Activated naive CD4-positive, alpha-beta T cell treated with anti-CD3 and anti-CD28 coated beads, Interleukin-2, amount 50 U/mL, for 24 hours (primary cell): Measurements from ENCODE around the gene MILR1.
A peak's percentile ranks its signal among the peaks of the same experiment; 100 is the strongest.

Source experiments
- H3K27ac Mint-ChIP-seq: one replicate; pipeline ENCODE4 v1.8.0; 2021; ENCODE audit warnings: mild to moderate bottlenecking, mixed read lengths
- H3K27me3 Mint-ChIP-seq: one replicate; pipeline ENCODE4 v1.8.0; 2021; ENCODE audit warnings: mixed read lengths
- H3K36me3 Mint-ChIP-seq: one replicate; pipeline ENCODE4 v1.8.0; 2021; ENCODE audit warnings: mixed read lengths
- H3K4me1 Mint-ChIP-seq: one replicate; pipeline ENCODE4 v1.8.0; 2021; ENCODE audit warnings: mixed read lengths
- H3K4me3 Mint-ChIP-seq: one replicate; pipeline ENCODE4 v1.8.0; 2021; ENCODE audit warnings: mild to moderate bottlenecking, mixed read lengths
- H3K9me3 Mint-ChIP-seq: one replicate; pipeline ENCODE4 v1.8.0; 2021; ENCODE audit warnings: mixed read lengths

MILR1 gene, protein sequence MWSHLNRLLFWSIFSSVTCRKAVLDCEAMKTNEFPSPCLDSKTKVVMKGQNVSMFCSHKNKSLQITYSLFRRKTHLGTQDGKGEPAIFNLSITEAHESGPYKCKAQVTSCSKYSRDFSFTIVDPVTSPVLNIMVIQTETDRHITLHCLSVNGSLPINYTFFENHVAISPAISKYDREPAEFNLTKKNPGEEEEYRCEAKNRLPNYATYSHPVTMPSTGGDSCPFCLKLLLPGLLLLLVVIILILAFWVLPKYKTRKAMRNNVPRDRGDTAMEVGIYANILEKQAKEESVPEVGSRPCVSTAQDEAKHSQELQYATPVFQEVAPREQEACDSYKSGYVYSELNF

DNA sequence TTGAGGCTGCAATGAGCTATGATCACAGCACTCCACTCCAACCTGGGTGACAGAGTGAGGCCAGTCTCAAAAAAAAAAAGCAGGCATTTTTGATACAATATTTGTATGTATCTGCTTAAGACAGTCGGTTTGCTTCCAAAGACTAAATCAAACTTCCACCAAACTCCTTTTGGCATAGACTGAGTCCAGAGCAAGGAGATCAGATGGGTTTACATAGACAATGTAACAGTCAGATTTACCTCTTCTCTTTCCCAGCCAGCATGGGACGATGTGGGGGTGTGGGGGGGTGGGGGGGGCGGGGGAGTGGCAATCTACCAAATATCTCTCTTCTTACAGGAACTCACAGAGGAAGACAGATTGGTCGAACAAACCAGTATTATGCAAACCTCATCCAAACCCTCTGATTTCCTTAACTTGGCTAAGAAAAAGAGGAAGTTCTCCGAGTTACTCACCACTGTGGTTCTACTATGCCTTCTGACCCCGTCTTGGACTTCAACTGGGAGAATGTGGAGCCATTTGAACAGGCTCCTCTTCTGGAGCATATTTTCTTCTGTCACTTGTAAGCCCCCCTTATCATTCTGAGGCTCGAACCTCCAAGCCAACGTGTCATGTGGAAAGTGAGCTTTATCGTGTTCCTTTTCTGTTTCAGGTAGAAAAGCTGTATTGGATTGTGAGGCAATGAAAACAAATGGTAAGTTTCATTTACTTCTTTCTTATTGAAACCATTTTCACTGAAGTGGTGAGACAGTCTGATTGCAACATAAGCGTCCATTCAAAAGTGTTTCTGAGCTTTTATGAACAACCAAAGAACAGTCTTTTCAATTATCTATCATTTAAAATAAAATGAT lies at the start of gene MILR1:
Gene MILR1 (plus strand): TSS at position 451 of the 848 bp plus-strand sequence. CDS start 54 bp downstream, at position 505.
- peaks cover 7% of the 10 kb centered on the region for H3K4me1 Mint-ChIP-seq
- H3K4me3 Mint-ChIP-seq: no peak within 1 kb of the TSS
- no peak within 1 kb of the TSS for H3K27ac Mint-ChIP-seq

DNA sequence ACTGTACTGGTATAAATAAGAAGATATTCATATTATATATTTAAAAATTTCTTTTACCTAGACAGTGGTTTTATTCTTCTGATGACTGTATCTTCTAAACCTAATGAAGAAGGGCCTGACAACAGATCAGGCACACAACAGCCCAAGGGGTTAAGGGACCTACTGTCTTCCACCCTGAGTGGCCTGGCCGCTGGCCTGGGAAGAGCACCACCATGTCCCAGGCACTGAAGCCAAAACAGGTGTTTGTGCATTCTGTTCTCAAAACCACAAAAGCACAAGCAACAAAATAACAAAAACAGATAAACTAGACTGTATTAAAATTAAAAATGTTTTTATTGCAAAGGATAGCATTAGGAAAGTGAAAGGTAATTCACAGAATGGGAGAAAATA lies 49.2 kb upstream of the MILR1 start:
- no peak overlapping the region for H3K27ac Mint-ChIP-seq

More for the DNA sequence above, at the start of gene MILR1:
- H3K36me3 Mint-ChIP-seq: no peaks in the 10 kb centered on the region
- no peaks in the 10 kb centered on the region for H3K27me3 Mint-ChIP-seq
- H3K9me3 Mint-ChIP-seq: no peaks in the 10 kb centered on the region

DNA sequence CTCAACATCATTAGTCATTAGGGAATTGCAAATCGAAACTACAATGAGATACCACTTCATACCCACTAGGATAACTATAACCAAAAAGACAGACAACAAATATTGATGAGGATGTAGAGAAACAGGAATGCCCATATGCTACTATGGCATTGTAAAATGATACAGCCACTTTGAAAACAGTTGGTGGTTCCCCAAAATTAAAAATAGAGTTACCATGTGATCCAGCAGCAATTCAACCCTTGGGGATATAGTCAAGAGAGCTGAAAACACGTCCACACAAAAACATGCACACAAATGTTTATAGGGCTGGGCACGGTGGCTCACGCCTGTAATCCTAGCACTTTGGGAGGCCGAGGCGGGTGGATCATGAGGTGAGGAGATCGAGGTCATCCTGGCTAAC lies 48.3 kb upstream of the MILR1 start:
- peaks cover 27% of the 10 kb centered on the region for H3K4me1 Mint-ChIP-seq
- H3K27me3 Mint-ChIP-seq: no peaks in the 10 kb centered on the region
- no peak overlapping the region for H3K27ac Mint-ChIP-seq
- H3K4me3 Mint-ChIP-seq: no peak overlapping the region
- no peaks in the 10 kb centered on the region for H3K36me3 Mint-ChIP-seq
- no peaks in the 10 kb centered on the region for H3K9me3 Mint-ChIP-seq

More for the DNA sequence above, 49.2 kb upstream of the MILR1 start:
- H3K27me3 Mint-ChIP-seq: no peaks in the 10 kb centered on the region
- H3K4me3 Mint-ChIP-seq: no peak overlapping the region
- H3K9me3 Mint-ChIP-seq: no peaks in the 10 kb centered on the region
- H3K4me1 Mint-ChIP-seq: peaks cover 30% of the 10 kb centered on the region
- H3K36me3 Mint-ChIP-seq: no peaks in the 10 kb centered on the region

DNA sequence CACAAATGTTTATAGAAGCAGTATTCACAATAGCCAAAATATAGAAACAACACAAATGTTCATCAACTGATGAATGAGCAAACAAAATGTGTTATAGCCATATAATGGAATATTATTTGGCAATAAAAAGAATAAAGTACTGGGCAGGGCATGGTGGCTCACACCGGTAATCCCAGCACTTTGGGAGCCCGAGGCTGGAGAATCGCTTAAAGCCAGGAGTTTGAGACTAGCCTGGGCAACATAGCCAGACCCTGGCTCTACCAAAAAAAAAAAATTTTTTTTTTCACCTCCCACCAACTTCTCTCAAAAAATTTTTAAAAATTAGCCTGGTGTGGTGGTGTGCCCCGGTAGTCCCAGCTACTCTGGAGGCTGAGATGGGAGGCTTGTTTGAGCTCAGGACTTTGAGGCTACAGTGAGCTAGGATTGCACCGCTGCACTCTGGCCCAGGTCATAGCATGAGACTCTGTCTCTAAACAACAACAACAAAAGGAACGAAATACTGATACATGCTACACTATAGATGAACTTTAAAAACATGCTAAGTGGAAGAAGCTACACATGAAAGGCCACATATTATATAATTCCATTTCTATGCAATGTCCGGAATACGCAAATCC lies 47.6 kb upstream of the MILR1 start:
- no peaks in the 10 kb centered on the region for H3K9me3 Mint-ChIP-seq
- no peaks in the 10 kb centered on the region for H3K36me3 Mint-ChIP-seq
- H3K4me1 Mint-ChIP-seq: peaks cover 20% of the 10 kb centered on the region
- no peak overlapping the region for H3K27ac Mint-ChIP-seq
- no peak overlapping the region for H3K4me3 Mint-ChIP-seq
- H3K27me3 Mint-ChIP-seq: no peaks in the 10 kb centered on the region

DNA sequence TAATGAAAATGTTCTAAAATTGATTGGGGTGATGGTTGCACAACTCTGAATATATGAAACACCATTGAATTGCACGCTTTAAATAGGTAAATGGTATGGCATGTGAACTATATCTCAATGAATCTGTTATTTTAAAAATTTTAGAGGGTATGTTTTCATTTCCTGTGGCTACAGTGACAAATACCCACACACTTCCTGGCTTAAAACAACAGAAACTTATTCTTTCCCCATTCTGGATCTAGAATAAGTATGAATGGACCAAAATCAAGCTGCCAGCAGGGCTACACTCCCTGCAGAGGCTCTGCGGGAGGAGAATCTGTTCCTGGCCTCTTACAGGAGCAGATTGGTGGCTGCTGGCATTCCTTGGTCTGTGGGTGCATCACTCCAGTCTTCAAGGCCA lies 47.0 kb upstream of the MILR1 start:
- Mint-ChIP-seq H3K27me3 (no peaks in the 10 kb centered on the region), H3K36me3 (no peaks in the 10 kb centered on the region), H3K4me1 (peaks cover 19% of the 10 kb centered on the region), H3K27ac (no peak overlapping the region), H3K4me3 (no peak overlapping the region), H3K9me3 (no peaks in the 10 kb centered on the region)

DNA sequence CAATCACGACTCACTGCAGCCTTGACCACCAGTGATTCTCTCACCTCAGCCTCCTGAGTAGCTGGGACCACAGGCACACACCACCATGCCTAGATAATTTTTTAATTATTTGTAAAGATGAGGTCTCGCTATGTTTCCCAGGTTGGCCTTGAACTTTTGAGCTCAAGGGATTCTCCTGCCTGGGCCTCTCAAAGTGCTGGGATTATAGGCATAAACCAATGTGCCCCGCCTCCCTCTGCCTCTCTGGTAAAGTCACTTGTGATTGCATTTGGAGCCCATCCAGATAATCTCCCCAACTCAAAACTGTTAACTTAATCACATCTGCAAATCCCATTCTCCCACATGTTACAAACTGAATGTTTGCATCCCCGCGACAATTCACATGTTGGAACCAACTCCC lies 46.4 kb upstream of the MILR1 start:
- H3K27me3 Mint-ChIP-seq: no peaks in the 10 kb centered on the region
- peak overlapping the region; percentile 4 for H3K27ac Mint-ChIP-seq
- no peak overlapping the region for H3K4me3 Mint-ChIP-seq
- no peaks in the 10 kb centered on the region for H3K9me3 Mint-ChIP-seq
- H3K4me1 Mint-ChIP-seq: peaks cover 19% of the 10 kb centered on the region
- H3K36me3 Mint-ChIP-seq: no peaks in the 10 kb centered on the region

DNA sequence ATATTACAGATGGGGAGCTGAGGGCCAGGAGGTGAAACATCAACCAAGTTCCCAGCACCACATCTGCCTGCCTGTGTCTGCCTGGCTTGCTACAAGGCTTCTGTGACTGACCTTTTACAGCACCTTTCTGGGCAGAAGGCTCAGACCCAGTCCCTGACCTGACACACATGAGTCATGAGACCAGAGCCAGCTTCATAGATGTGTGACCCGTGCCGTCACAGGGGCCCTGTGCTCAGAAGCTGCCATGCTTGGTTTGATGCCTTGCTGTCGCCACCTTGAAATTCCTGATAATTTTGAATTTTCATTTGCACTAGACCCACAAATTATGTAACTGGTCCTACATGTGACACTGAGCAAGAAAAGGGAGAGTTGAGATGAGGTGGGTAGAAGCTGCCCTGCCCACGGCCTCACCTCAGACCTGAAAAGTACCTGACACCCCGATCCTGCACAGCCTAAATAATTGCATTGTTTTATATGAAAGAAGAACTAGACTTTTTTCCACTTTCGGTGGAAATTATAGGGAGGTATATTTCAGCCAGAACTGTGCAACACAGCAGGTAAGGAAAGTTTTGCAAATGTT lies 44.9 kb upstream of the MILR1 start:
- Mint-ChIP-seq H3K27ac (no peak overlapping the region), H3K9me3 (no peaks in the 10 kb centered on the region), H3K4me3 (no peak overlapping the region), H3K4me1 (peaks cover 12% of the 10 kb centered on the region), H3K27me3 (no peaks in the 10 kb centered on the region), H3K36me3 (no peaks in the 10 kb centered on the region)

DNA sequence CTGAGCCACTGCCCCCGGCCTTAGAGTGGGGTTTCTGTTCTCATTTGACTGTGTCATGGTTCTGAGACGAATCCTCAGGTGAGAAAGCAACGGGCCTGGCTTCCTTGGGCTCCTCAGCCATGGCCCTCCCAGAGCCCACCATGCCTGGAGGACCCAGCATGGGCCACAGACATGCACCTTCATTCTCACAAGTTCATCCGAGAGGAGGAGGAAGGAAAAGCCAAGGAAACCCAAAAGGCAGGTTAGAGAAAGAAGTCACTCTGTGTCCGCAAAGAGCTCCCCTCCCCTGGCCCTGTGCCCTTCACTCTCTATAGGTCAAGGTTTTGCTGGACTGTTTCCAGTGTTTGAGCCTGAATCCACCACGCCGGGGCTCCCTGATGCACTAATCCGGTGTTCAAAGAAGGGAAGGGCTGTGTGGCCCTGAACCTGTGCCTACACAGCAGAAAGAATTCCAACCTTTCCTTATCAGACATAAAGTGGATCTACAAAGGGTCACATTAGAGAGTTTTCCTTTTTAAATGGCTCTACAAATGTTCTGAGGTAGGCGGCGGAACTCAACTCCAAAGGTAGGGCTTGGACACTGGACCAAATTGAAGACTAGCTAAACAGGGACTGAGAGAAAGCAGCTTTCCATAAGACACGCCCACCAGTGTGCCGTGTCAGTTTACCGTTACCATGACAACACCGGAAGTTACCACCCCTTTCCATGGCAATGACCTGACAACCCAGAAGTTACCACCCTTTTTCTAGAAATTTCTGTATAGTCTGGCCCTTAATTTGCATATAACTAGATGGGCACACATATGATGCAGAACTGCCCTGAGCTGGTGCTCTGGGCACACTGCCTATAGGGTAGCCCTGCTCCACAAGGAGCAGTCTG lies 42.4 kb upstream of the MILR1 start:
- H3K4me3 Mint-ChIP-seq: no peak overlapping the region

DNA sequence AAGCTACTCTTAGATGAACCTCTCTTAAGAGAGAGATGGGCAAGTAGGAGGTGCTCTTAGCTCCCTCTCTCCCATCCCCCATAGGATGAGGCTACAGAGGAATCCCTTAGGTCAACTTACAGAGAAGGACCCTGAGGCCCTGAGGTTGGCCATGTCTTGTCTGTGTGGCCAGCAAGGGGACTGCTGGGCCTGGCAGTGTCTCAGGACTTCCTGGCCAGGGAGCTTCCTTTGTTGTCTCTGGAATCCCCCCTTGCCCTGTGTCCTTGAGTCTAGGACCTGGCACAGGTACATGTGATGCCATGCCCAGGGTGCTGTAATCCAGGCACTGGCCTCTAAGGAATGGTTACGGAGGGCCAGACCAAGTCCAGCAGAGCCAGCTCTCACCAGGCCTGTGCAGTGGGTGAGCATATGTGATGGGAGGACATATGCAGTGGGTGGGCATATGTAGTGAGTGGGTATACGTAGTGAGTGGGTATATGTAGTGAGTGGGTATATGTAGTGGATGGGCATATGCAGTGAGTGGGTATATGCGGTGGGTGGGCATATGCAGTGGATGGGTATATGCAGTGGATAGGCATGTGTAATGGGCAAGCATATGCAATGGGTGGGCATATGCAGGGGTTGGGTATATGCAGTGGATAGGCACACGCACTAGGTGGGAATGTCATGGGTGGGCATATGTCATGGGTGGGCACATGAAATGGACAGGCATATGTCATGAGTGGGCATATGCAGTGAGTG lies 38.0 kb upstream of the MILR1 start:
- Mint-ChIP-seq H3K4me1 (peaks cover 14% of the 10 kb centered on the region), H3K36me3 (no peaks in the 10 kb centered on the region), H3K27me3 (no peaks in the 10 kb centered on the region), H3K4me3 (no peak overlapping the region), H3K9me3 (no peaks in the 10 kb centered on the region), H3K27ac (no peak overlapping the region)

More for the DNA sequence above, 42.4 kb upstream of the MILR1 start:
- Mint-ChIP-seq H3K27me3 (no peaks in the 10 kb centered on the region), H3K27ac (no peak overlapping the region), H3K9me3 (no peaks in the 10 kb centered on the region), H3K36me3 (no peaks in the 10 kb centered on the region), H3K4me1 (peaks cover 6% of the 10 kb centered on the region)

DNA sequence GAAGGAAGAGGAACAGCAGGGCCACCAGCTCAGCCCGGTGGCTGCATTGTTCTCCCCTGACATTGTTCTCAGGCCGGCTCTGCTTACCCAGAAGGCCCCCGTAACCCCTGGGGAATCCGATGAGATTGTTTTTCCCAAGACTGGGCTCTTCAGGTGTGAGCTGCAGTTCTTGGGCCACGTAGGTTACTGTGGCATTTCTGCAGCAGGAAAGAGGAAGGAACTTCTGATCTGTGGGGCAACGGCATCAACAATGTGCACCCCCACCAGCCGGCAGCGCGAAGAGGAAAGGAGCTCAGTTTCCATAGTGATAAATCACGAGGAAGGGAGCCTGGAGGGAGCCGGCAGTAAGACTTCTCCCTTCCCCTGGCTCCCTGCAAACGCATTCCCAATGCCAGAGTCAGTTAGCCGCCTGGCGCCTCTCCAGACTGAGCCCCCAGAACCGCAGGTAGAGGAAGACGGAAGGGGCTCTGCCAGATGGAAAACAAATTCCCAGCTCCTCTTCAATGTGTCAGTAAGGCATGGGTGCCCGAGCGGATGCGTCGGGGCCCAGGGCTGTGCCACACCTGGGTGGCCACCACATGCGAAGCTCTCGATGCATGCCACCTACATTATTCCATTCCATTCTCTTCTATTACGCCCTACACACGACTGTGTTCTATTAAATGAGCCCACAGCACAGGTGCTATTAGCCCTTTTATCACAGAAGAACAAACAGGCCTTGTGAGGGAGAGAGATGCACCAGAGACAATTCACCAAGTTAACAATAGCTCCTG lies 36.7 kb upstream of the MILR1 start:
- H3K4me1 Mint-ChIP-seq: peaks cover 14% of the 10 kb centered on the region
- peak overlapping the region; percentile 57 for H3K4me3 Mint-ChIP-seq
- H3K27ac Mint-ChIP-seq: no peak overlapping the region
- no peaks in the 10 kb centered on the region for H3K27me3 Mint-ChIP-seq
- no peaks in the 10 kb centered on the region for H3K9me3 Mint-ChIP-seq
- H3K36me3 Mint-ChIP-seq: no peaks in the 10 kb centered on the region

DNA sequence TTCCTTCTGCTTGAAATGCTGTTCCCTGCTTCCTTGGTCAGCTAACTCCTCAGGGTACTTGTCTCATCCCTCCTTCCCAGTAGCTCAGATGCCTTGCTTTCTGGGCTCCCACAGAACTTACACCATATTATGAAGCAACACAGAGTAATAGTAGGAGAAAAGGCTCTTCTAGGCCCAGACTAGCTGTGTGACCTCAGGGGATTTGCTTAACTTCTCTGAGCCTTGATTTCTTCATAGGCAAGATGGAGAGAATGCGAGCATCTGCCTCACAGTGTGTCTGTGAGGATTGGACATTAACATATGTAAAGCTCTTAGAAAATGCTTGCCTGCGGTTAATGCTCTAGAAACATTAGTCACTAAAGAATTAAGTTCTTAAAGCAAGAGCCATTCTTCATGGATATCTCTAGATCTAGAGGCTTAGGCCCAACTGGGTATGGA lies 36.0 kb upstream of the MILR1 start:
- H3K27me3 Mint-ChIP-seq: no peaks in the 10 kb centered on the region
- H3K4me3 Mint-ChIP-seq: no peak overlapping the region
- H3K4me1 Mint-ChIP-seq: peaks cover 14% of the 10 kb centered on the region
- H3K9me3 Mint-ChIP-seq: no peaks in the 10 kb centered on the region
- H3K27ac Mint-ChIP-seq: peak overlapping the region; percentile 20
- H3K36me3 Mint-ChIP-seq: no peaks in the 10 kb centered on the region

DNA sequence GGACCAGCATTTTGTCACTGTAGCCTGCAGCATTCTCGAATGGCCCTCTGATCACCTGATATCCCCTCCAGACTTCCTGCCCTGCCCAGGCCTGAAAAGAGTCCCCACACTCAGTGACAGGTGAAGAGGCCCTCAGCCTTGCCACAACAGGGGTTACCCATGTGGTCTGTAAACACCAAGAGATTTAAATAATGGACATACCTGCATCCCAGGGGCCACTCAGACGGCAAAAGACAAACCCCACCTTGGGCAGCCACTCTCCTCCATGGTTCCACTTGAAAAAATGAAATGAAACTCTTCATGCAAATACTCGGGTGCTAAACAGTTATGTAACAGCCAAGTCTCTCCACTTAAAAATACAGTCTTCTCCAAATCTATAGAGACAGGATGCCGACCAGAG lies 35.4 kb upstream of the MILR1 start:
- Mint-ChIP-seq H3K27ac (no peak overlapping the region), H3K36me3 (no peaks in the 10 kb centered on the region), H3K4me1 (peaks cover 14% of the 10 kb centered on the region), H3K9me3 (no peaks in the 10 kb centered on the region), H3K27me3 (no peaks in the 10 kb centered on the region), H3K4me3 (no peak overlapping the region)

DNA sequence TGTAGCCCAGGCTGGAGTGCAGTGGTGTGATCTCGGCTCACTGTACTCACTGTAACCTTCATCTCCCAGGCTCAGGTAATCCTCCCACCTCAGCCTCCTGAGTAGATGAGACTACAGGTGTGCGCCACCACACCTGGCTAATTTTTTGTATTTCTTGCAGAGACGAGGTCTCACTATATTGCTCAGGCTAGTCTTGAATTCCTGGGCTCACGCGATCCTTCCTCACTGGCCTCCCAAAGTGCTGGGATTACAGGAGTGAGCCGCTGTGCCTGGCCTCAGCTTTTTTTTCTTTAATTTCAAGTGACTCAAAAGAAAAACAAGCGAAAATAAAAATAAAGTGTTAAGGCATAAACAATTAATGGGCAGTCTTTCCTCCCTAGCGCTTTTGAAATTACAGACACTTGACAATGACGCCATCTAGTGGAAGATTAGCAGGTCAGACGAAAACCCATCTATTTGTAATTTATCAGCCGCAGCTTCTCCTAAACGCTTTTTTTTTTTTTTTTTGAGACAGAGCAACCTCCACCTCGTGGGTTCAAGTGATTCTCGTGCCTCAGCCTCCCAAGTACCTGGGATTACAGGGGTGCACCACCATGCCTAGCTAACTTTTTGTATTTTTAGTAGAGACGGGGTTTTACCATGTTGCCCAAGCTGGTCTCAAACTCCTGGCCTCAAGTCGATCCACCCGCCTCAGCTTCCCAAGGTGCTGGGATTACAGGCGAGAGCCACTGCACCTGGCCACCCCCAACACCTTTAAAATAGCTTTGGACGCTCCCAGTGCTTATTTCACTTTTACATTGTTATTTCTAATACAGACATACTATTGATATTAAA lies 30.2 kb upstream of the MILR1 start:
- Mint-ChIP-seq H3K4me3 (no peak overlapping the region), H3K4me1 (no peaks in the 10 kb centered on the region), H3K27me3 (no peaks in the 10 kb centered on the region), H3K36me3 (no peaks in the 10 kb centered on the region), H3K9me3 (no peaks in the 10 kb centered on the region), H3K27ac (no peak overlapping the region)
